RWPE2 (cell line): ENCODE measurements around the gene NHSL2.

ENCODE experiments used
- ATAC-seq: fragments of 200-7000 bp; cut with Tn5 transposase; 3 replicates; pipeline ENCODE4 v1.9.1; 2021; ENCODE audit warnings: low read depth
- DNase-seq: peaks from one replicate; pipeline ENCODE4 v3.0.0-alpha.2; 2020; ENCODE audit warnings: low spot score
- H3K27ac ChIP-seq: fragments of 450-650 bp; 2 replicates; pipeline ENCODE4 v1.5.1; 2017; ENCODE audit warnings: mild to moderate bottlenecking; ENCODE audit not compliant: poor library complexity, severe bottlenecking
- H3K27me3 ChIP-seq: fragments of 250-450 bp; sonication (Bioruptor Pico); 2 replicates; pipeline ENCODE4 v1.5.1; 2021; ENCODE audit warnings: mild to moderate bottlenecking, moderate library complexity; ENCODE audit not compliant: insufficient read depth, poor library complexity, severe bottlenecking
- H3K36me3 ChIP-seq: fragments of 250-450 bp; sonication (Bioruptor Pico); 2 replicates; pipeline ENCODE4 v1.5.1; 2020; ENCODE audit warnings: low read depth, mild to moderate bottlenecking, moderate library complexity
- H3K4me1 ChIP-seq: fragments of 250-450 bp; sonication (Bioruptor Pico); 2 replicates; pipeline ENCODE4 v1.5.1; 2021; ENCODE audit warnings: mild to moderate bottlenecking, moderate library complexity; ENCODE audit not compliant: insufficient read depth, poor library complexity, severe bottlenecking
- H3K4me3 ChIP-seq: fragments of 250-450 bp; sonication (Bioruptor Pico); 2 replicates; pipeline ENCODE4 v1.5.1; 2021; ENCODE audit warnings: mild to moderate bottlenecking, moderate library complexity; ENCODE audit not compliant: severe bottlenecking
- H3K9me3 ChIP-seq: fragments of 250-450 bp; sonication (Bioruptor Pico); 2 replicates; pipeline ENCODE4 v1.5.1; 2021; ENCODE audit warnings: mild to moderate bottlenecking, moderate library complexity; ENCODE audit not compliant: severe bottlenecking
- CTCF ChIP-seq: fragments of 450-650 bp; IDR thresholded peaks from one replicate; pipeline ENCODE4 v1.5.1; 2017; ENCODE audit warnings: mild to moderate bottlenecking, moderate library complexity; ENCODE audit not compliant: poor library complexity, severe bottlenecking

Gene NHSL2

DNA sequence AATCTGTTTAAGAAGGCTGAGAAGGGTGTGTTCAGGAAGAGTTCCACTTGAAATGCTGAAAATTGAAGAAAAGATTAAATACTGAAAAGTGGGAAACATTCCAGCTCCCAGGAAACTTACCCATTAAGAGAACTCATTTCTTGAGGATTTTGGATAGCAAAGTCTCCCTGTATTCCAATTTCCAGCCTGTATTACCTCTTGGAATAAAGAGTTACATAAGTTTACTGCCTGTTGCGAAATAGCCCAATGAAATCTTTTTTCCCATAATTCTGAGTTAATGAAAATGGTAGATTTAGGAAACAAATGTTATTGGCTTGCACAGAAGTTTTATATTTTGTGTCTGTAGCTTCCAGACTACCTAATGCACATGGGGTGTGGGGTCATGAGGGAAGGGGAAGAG is 12.0 kb downstream of the NHSL2 start:
- H3K4me3 ChIP-seq: no peak overlapping the region
- H3K27me3 ChIP-seq: no peaks in the 10 kb centered on the region
- no peaks in the 10 kb centered on the region for H3K9me3 ChIP-seq
- ATAC-seq (no peak), DNase-seq (no peak)
- no peaks in the 10 kb centered on the region for H3K4me1 ChIP-seq
- no peak for TF ChIP-seq CTCF
- no peaks in the 10 kb centered on the region for H3K36me3 ChIP-seq
- no peak overlapping the region for H3K27ac ChIP-seq

DNA sequence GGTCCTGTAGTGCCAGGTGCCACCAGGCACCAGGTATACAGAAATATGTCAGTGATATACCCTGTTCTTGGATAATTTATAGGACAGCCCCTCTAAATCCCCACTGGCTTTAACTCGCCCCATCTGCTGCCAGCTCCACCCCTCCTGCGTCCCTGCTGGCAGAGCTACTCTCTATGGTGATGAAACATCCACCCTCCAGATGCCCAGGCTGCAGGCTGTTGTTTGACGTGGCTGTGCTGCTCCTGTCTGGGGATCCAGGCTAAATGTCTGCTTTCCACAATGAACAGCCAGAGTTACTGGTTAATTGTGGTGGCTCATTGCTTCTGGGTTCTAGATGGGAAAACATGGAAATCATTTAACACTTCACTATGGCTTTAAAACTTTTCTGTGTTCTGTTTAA is 12.9 kb downstream of the NHSL2 start:
- Histone ChIP-seq H3K4me1 (no peaks in the 10 kb centered on the region), H3K4me3 (no peak overlapping the region), H3K27ac (no peak overlapping the region), H3K9me3 (no peaks in the 10 kb centered on the region), H3K36me3 (no peaks in the 10 kb centered on the region), H3K27me3 (no peaks in the 10 kb centered on the region)
- ATAC-seq (no peak), DNase-seq (no peak)
- TF ChIP-seq CTCF: no peak

DNA sequence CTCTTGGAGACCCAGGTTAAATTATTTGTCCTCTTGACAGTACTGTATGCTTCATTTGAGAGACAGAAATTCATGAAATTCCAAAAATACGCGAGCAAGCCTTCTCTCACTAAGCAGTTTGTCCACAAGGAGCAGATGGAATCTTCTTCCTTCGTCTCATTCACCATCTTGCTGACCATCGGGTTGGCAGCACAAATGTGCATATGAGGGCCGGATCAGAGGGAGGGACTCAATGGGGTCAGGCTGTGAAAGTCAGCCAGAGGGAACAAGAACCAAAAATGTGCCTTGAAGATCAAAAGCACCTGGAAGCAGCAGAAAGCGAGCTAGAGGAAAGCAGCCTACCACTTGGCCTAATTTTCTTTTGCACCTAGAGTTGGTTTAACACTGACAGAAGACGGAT is 16.4 kb downstream of the NHSL2 start:
- no peak for TF ChIP-seq CTCF
- Histone ChIP-seq H3K36me3 (no peaks in the 10 kb centered on the region), H3K9me3 (no peaks in the 10 kb centered on the region), H3K27ac (no peak overlapping the region), H3K27me3 (no peaks in the 10 kb centered on the region), H3K4me3 (no peak overlapping the region), H3K4me1 (no peaks in the 10 kb centered on the region)
- DNase-seq: no peak
- ATAC-seq: no peak

DNA sequence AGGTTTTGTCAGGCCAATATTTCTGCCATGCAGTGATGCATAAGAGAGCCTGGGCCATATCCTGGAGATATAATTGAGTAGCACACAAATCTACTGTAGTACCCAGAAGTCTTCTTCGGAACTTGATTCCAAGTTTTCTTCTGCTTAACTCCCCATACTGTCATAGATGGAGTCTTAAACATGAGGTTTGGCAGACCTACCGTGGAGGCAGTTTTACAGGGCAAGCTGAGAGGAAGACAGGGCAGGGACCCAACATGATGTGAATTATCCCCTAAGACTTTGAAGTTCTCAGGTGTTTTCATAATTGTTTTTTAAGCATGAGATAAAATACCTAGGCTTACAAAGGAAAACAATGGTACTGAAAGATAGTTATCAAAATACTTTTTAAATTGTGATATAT is 18.2 kb downstream of the NHSL2 start:
- H3K27ac ChIP-seq: no peak overlapping the region
- no peaks in the 10 kb centered on the region for H3K36me3 ChIP-seq
- ATAC-seq (no peak), DNase-seq (no peak)
- H3K4me3 ChIP-seq: no peak overlapping the region
- TF ChIP-seq CTCF: no peak
- no peaks in the 10 kb centered on the region for H3K9me3 ChIP-seq
- H3K27me3 ChIP-seq: no peaks in the 10 kb centered on the region
- no peaks in the 10 kb centered on the region for H3K4me1 ChIP-seq

DNA sequence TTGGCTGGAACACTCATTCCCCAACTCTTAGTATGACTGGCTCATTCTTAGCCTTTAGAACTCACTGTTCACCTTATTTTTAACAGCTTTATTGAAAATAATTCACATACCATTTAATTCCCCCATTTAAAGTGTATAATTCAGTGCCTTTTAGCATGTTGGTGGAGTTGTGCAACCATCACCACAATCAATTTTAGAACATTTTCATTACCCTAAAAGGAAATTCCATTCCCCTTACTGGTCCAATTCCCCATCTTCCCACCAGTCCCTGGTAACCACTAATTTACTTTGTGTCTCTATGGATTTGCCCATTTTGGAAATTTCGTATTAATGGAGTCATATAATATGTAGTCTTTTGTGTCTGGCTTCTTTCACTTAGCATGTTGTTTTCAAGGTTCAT is 19.7 kb downstream of the NHSL2 start:
- no peaks in the 10 kb centered on the region for H3K27me3 ChIP-seq
- no peaks in the 10 kb centered on the region for H3K9me3 ChIP-seq
- no peak for TF ChIP-seq CTCF
- no peak overlapping the region for H3K4me3 ChIP-seq
- no peak for ATAC-seq
- no peak for DNase-seq
- no peaks in the 10 kb centered on the region for H3K4me1 ChIP-seq
- H3K27ac ChIP-seq: no peak overlapping the region
- H3K36me3 ChIP-seq: no peaks in the 10 kb centered on the region
